OCI-LY3 (cell line): ENCODE results near the gene ACSF3.

ENCODE experiments used
- H2AFZ ChIP-seq: fragments of 200-600, 300-600 bp; shearing (Covaris generic); 2 replicates; pipeline ENCODE4 v1.6.0; 2014; ENCODE audit warnings: antibody characterized with exemption, low read depth, low read length
- H3K27ac ChIP-seq: fragments of 200-600, 300-600 bp; sonication (generic); 2 replicates; pipeline ENCODE4 v1.5.1; 2014; ENCODE audit warnings: mild to moderate bottlenecking, low read length, moderate library complexity, mixed read lengths
- H3K27me3 ChIP-seq: fragments of 200-600, 300-600 bp; sonication (generic); 2 replicates; pipeline ENCODE4 v1.6.1; 2014; ENCODE audit warnings: low read depth, low read length, mixed read lengths
- H3K36me3 ChIP-seq: fragments of 200-600, 300-600 bp; sonication (generic); replicated peaks from 2 replicates; pipeline ENCODE3; 2014; ENCODE audit warnings: low read depth, low read length, mixed read lengths
- H3K4me1 ChIP-seq: fragments of 300-600, 200-600 bp; sonication (generic); 2 replicates; pipeline ENCODE4 v1.6.1; 2014; ENCODE audit warnings: low read length, mixed read lengths
- H3K4me2 ChIP-seq: fragments of 200-600, 300-600 bp; sonication (generic); 2 replicates; pipeline ENCODE4 v1.6.1; 2014; ENCODE audit warnings: low read length, mixed read lengths
- H3K4me3 ChIP-seq: fragments of 300-600, 200-600 bp; sonication (generic); 2 replicates; pipeline ENCODE4 v1.5.1; 2014; ENCODE audit warnings: antibody characterized with exemption, mild to moderate bottlenecking, low read length, moderate library complexity
- H3K79me2 ChIP-seq: fragments of 300-600, 200-600 bp; shearing (Covaris generic); 2 replicates; pipeline ENCODE4 v1.6.1; 2014; ENCODE audit warnings: mild to moderate bottlenecking, low read length, mixed read lengths
- H3K9ac ChIP-seq: fragments of 300-600, 200-600 bp; shearing (Covaris generic); 2 replicates; pipeline ENCODE4 v1.6.0; 2014; ENCODE audit warnings: mild to moderate bottlenecking, low read length, moderate library complexity
- H3K9me3 ChIP-seq: fragments of 200-600, 300-600 bp; shearing (Covaris generic); 2 replicates; pipeline ENCODE4 v1.6.1; 2014; ENCODE audit warnings: low read length, mixed read lengths; ENCODE audit not compliant: insufficient read depth
- H4K20me1 ChIP-seq: fragments of 200-600, 300-600 bp; sonication (generic); 2 replicates; pipeline ENCODE4 v1.6.1; 2016; ENCODE audit warnings: low read length, mixed read lengths; ENCODE audit not compliant: insufficient read depth
- EZH2phosphoT487 ChIP-seq: fragments of 200-600 bp; shearing (Covaris generic); IDR thresholded peaks from 2 replicates; pipeline ENCODE4 v1.6.1; 2018; ENCODE audit warnings: antibody characterized with exemption, mixed run types, low read depth
- TF ChIP-seq, protein P1 (sequence below): fragments of 200-600, 300-600 bp; sonication (generic); IDR thresholded peaks from 2 replicates; pipeline ENCODE4 v1.5.1; 2014; ENCODE audit warnings: antibody characterized with exemption, low read length, low read depth

Gene ACSF3

DNA sequence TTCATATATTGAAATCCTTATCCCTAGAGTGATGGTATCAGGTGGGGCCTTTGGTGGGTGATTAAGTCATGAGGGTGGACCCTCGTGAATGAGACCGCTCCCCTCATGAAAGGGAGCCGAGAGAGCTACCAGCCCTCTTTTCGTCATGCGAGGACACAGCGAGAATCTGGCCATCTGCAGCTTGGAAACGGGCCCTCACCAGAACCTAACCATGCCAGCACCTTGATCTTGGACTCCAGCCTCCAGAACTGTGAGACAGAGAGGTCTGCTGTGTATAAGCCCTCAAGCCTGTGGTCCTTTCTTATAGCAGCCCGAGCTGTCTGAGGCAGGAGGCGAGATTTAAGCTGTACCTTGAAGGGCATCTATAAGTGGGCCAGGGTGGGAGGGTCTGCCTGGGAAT, 23.7 kb upstream of the ACSF3 start:
- Histone ChIP-seq H2AFZ (no peak overlapping the region), H3K27ac (no peak overlapping the region), H4K20me1 (no peaks in the 10 kb centered on the region), H3K4me2 (no peak overlapping the region), H3K79me2 (peaks cover 9% of the 10 kb centered on the region; the same call in 1 of the 2 replicates), H3K4me3 (no peak overlapping the region), H3K9ac (no peak overlapping the region), H3K36me3 (peaks cover 7% of the 10 kb centered on the region), H3K9me3 (no peaks in the 10 kb centered on the region), H3K4me1 (peaks cover 26% of the 10 kb centered on the region), H3K27me3 (no peaks in the 10 kb centered on the region)
- TF ChIP-seq, protein P1, sequence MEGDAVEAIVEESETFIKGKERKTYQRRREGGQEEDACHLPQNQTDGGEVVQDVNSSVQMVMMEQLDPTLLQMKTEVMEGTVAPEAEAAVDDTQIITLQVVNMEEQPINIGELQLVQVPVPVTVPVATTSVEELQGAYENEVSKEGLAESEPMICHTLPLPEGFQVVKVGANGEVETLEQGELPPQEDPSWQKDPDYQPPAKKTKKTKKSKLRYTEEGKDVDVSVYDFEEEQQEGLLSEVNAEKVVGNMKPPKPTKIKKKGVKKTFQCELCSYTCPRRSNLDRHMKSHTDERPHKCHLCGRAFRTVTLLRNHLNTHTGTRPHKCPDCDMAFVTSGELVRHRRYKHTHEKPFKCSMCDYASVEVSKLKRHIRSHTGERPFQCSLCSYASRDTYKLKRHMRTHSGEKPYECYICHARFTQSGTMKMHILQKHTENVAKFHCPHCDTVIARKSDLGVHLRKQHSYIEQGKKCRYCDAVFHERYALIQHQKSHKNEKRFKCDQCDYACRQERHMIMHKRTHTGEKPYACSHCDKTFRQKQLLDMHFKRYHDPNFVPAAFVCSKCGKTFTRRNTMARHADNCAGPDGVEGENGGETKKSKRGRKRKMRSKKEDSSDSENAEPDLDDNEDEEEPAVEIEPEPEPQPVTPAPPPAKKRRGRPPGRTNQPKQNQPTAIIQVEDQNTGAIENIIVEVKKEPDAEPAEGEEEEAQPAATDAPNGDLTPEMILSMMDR: no peak
- TF ChIP-seq EZH2phosphoT487: no peak

DNA sequence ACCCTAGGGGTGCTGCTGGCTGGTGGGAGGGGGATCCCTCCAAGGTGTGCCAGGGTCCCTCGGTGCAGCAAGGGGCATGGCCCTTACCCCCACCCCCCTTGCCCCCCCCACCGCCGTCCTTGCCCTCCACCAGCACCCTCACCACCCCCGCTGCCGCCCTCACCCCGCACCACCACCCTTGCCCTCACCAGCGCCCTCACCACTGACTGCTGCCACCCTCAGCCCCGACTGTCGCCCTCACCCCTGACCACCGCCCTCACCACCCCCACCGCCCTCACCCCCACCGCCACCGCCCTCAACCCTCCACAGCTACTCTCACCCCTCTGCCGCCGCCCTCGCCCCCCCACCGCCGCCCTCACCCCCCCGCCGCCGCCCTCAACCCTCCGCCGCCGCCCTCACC, 23.1 kb upstream of the ACSF3 start:
- Histone ChIP-seq H3K4me3 (no peak overlapping the region), H3K79me2 (peaks cover 8% of the 10 kb centered on the region; the same call in 1 of the 2 replicates), H3K27me3 (no peaks in the 10 kb centered on the region), H3K27ac (no peak overlapping the region), H3K9me3 (no peaks in the 10 kb centered on the region), H2AFZ (no peak overlapping the region), H3K4me2 (no peak overlapping the region), H3K9ac (no peak overlapping the region), H3K36me3 (peaks cover 14% of the 10 kb centered on the region), H3K4me1 (peaks cover 22% of the 10 kb centered on the region), H4K20me1 (no peaks in the 10 kb centered on the region)
- TF ChIP-seq, protein P1: no peak
- no peak for TF ChIP-seq EZH2phosphoT487

DNA sequence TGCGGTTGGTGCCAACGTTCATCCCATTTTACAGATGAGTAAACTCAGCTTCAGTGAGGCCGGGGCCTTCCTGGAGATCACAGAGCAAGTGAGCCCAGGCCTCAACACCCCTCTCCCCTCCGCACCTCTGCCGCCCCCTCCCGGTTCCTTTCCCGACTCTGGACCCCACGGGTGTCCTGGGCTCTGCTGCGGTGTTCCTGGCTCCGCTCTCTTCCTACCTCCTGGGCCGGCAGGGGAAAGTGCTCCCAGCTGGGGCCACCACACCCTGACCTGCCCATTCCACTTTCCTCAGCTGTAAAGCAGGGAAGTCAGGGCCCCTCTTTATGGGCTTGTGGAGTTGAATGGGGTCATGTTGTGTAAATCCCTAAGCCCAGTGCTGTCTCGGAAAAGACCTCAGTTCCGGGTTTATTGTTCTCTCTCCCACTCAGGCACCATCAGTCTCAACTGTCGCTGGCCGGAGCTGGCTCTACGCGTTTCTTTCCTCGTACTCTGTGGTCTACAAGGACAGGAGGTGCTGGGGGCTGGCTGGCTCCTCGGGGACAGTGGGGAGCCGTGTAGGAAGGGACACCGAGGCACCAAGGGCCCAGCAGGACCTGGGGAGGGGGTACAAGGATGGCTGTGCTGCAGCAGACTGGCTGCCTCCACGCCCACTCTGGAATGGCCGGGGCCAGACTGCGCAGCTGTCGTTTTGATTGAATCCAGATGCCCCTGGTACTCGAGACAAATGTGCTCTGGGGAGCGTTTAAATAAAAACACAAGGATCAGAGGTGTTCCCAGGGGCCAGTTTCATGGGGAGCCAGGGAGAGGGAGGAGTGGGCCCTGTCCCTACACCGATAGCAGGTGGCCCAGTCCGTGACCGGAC, 21.7 kb upstream of the ACSF3 start:
- no peaks in the 10 kb centered on the region for H4K20me1 ChIP-seq
- H3K4me2 ChIP-seq: no peak overlapping the region
- no peaks in the 10 kb centered on the region for H3K9me3 ChIP-seq
- no peak for TF ChIP-seq EZH2phosphoT487
- TF ChIP-seq, protein P1: no peak
- H3K79me2 ChIP-seq: no peaks in the 10 kb centered on the region; the same call in 1 of the 2 replicates
- peaks cover 9% of the 10 kb centered on the region for H3K4me1 ChIP-seq
- H3K9ac ChIP-seq: no peak overlapping the region
- peaks cover 22% of the 10 kb centered on the region for H3K36me3 ChIP-seq
- no peaks in the 10 kb centered on the region for H3K27me3 ChIP-seq
- no peak overlapping the region for H3K4me3 ChIP-seq
- H2AFZ ChIP-seq: no peak overlapping the region
- no peak overlapping the region for H3K27ac ChIP-seq

DNA sequence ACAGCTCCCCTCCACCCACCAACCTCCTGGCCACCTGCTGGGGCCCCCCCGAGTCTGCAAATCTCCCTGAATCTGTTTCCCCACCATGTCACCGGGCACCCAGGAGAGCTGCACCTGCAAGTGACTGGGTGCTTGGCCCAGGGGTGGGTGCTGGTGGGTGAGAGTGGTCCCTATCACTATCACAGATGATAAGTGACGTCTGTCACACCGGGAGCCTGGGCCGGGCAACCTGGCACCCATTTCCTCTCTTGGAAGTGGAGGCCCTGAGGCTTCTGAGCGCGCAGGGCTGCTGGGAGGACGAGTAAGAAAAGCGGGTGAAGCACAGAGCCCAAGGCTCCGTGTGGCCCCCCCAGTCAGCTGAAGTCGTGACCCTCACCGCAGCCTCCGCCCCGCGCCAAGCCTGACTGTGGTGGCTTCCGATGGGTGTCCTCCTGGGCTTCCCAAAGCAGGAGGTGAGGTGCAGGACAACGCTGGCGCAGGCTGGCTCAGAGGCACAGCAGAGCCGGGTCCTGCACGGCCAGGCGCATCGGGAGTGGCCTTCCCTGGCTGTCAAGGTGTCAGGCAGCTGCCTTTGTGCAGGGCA, 21.0 kb upstream of the ACSF3 start:
- Histone ChIP-seq H3K9ac (no peak overlapping the region), H3K36me3 (peaks cover 22% of the 10 kb centered on the region), H3K4me2 (no peak overlapping the region), H4K20me1 (no peaks in the 10 kb centered on the region), H3K4me1 (peaks cover 1% of the 10 kb centered on the region; the same call in 1 of the 2 replicates), H3K79me2 (no peaks in the 10 kb centered on the region), H3K27ac (no peak overlapping the region), H2AFZ (no peak overlapping the region), H3K27me3 (no peaks in the 10 kb centered on the region), H3K9me3 (no peaks in the 10 kb centered on the region), H3K4me3 (no peak overlapping the region)
- TF ChIP-seq, protein P1: no peak
- no peak for TF ChIP-seq EZH2phosphoT487
